22Rv1 (cell line): Measurements from ENCODE around the gene LCA5.

ENCODE experiments used
- ZFX ChIP-seq: fragments of 450-650 bp; IDR thresholded peaks from 2 replicates; pipeline ENCODE4 v1.6.1; 2017; ENCODE audit warnings: antibody characterized with exemption, borderline replicate concordance
- TF ChIP-seq, protein P1 (sequence below): fragments of 450-650 bp; IDR thresholded peaks from 2 replicates; pipeline ENCODE4 v1.5.1; 2017; ENCODE audit warnings: mild to moderate bottlenecking

DNA sequence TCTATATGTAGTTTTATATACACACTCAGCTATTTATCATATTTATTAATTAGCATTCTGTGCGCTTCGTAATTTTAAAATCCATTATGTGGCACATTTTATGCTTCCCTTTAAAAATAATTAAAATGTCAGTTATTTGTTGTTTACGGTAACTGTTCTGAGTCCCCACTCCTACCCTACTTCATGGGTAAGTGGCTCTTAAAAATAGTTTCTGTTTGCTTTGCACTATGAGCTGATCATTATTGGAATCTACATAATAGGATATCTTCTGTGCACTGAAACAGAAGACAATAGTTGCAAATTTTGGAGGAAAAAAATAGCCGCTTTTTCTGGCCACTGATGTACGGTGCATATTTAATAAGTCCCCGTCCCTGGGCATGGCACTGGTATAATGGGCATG is 25.2 kb downstream of the LCA5 start:
- TF ChIP-seq, protein P1, sequence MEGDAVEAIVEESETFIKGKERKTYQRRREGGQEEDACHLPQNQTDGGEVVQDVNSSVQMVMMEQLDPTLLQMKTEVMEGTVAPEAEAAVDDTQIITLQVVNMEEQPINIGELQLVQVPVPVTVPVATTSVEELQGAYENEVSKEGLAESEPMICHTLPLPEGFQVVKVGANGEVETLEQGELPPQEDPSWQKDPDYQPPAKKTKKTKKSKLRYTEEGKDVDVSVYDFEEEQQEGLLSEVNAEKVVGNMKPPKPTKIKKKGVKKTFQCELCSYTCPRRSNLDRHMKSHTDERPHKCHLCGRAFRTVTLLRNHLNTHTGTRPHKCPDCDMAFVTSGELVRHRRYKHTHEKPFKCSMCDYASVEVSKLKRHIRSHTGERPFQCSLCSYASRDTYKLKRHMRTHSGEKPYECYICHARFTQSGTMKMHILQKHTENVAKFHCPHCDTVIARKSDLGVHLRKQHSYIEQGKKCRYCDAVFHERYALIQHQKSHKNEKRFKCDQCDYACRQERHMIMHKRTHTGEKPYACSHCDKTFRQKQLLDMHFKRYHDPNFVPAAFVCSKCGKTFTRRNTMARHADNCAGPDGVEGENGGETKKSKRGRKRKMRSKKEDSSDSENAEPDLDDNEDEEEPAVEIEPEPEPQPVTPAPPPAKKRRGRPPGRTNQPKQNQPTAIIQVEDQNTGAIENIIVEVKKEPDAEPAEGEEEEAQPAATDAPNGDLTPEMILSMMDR: no peak
- no peak for TF ChIP-seq ZFX
